KMS-11 (cell line): ENCODE data around the gene GGA1.

Source experiments
- H2AFZ ChIP-seq: fragments of 200-600 bp; sonication (generic); 2 replicates; pipeline ENCODE4 v1.6.1; 2016; ENCODE audit warnings: antibody characterized with exemption, mixed run types, low read depth
- H3K27ac ChIP-seq: fragments of 200-600 bp; sonication (generic); 2 replicates; pipeline ENCODE4 v1.6.1; 2016; ENCODE audit warnings: mild to moderate bottlenecking, mixed run types
- H3K27me3 ChIP-seq: fragments of 200-600 bp; sonication (generic); 2 replicates; pipeline ENCODE4 v1.6.1; 2017; ENCODE audit warnings: mild to moderate bottlenecking, low read depth, mixed run types, moderate library complexity; ENCODE audit not compliant: insufficient read depth
- H3K36me3 ChIP-seq: fragments of 200-600 bp; sonication (generic); 2 replicates; pipeline ENCODE4 v1.6.1; 2017; ENCODE audit warnings: mild to moderate bottlenecking, mixed run types; ENCODE audit not compliant: insufficient read depth
- H3K4me1 ChIP-seq: fragments of 200-600 bp; sonication (generic); 2 replicates; pipeline ENCODE4 v1.6.1; 2016; ENCODE audit warnings: mild to moderate bottlenecking, low read depth, mixed run types; ENCODE audit not compliant: poor library complexity, severe bottlenecking
- H3K4me2 ChIP-seq: fragments of 200-600 bp; sonication (generic); 2 replicates; pipeline ENCODE4 v1.7.0; 2016; ENCODE audit warnings: mild to moderate bottlenecking, mixed run types
- H3K4me3 ChIP-seq: fragments of 200-600 bp; sonication (generic); IDR thresholded peaks from 2 replicates; pipeline ENCODE4 v1.6.1; 2017; ENCODE audit warnings: low read depth, low read length, mixed read lengths; ENCODE audit not compliant: insufficient read depth
- H3K79me2 ChIP-seq: fragments of 200-600 bp; sonication (generic); 2 replicates; pipeline ENCODE4 v1.6.1; 2016; ENCODE audit warnings: low read depth, mixed run types; ENCODE audit not compliant: insufficient read depth
- H3K9ac ChIP-seq: fragments of 200-600 bp; sonication (generic); 2 replicates; pipeline ENCODE4 v1.6.1; 2016; ENCODE audit warnings: mild to moderate bottlenecking, mixed run types
- H4K20me1 ChIP-seq: fragments of 200-600 bp; sonication (generic); 2 replicates; pipeline ENCODE4 v1.6.1; 2016; ENCODE audit warnings: mild to moderate bottlenecking, mixed run types; ENCODE audit not compliant: insufficient read depth
- CTCF ChIP-seq: fragments of 200-600 bp; sonication (generic); conservative IDR thresholded peaks from 2 replicates; pipeline ENCODE4 v1.6.1; 2017; ENCODE audit warnings: low read depth, mild to moderate bottlenecking, antibody characterized with exemption, low read length, moderate library complexity, mixed read lengths

Gene GGA1

GRCh38 chr22:37635157-37635556 lies 26.5 kb downstream of the GGA1 start:
- H3K79me2 ChIP-seq, result no peaks in the 10 kb centered on the region
- H3K36me3 ChIP-seq, result no peaks in the 10 kb centered on the region
- peak overlapping the region; percentile 83 for H3K27ac ChIP-seq
- H3K4me2 ChIP-seq, result peak overlapping the region; percentile 79; the same call in 1 of the 2 replicates
- H3K27me3 ChIP-seq, result no peaks in the 10 kb centered on the region
- no peak overlapping the region for H3K4me3 ChIP-seq
- no peaks in the 10 kb centered on the region for H4K20me1 ChIP-seq
- H3K4me1 ChIP-seq, result peaks cover 75% of the 10 kb centered on the region
- no peak overlapping the region for H2AFZ ChIP-seq
- no peak overlapping the region for H3K9ac ChIP-seq
- TF ChIP-seq CTCF, result no peak

DNA sequence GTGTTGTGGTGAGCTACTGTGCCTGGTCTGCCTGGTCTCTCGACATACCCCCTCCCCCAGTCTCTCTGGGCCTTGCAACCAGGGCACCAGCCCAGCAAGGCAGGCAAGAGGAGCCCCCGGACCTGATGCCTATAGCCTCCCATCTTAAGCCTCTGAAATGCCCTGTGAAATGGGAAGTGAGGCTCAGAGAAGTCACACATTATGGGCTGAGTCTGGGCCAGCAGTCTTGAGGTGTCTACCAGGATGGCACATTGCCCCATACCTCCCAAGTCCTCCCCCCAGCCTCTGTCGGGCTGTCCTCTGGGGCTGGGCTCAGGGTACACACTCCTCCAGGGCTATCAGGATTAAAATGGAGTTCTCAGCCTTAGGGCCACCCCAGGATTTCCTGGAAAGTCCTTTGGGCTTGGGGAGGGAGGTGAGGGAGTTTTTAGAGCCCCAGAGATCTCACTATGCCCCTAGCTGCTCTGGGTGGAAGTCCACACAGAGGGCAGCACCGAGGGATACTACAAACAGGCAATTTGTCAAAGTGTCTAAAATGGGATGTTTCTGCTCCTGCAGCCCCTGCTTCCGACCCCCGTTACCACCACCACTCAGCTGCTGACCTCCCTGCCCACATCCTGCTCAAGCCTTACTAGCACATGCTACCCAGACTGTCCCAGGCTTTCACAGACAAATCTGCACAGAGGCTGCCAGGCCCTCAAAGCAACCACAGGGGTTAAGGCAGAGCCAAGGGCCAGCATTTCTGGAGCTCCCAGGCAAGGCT lies 27.7 kb downstream of the GGA1 start:
- Histone ChIP-seq H3K9ac (no peak overlapping the region; the same call in 1 of the 2 replicates), H3K4me3 (no peak overlapping the region), H4K20me1 (no peaks in the 10 kb centered on the region), H3K4me2 (peak overlapping the region; percentile 79), H3K27ac (peak overlapping the region; percentile 83), H3K79me2 (no peaks in the 10 kb centered on the region; the same call in 1 of the 2 replicates), H3K27me3 (no peaks in the 10 kb centered on the region), H3K4me1 (peaks cover 82% of the 10 kb centered on the region), H3K36me3 (no peaks in the 10 kb centered on the region), H2AFZ (no peak overlapping the region)
- TF ChIP-seq CTCF, result peak; percentile 35; the same call in 1 of the 2 replicates

- Histone ChIP-seq H3K27ac (peak overlapping the region; percentile 83), H2AFZ (no peak overlapping the region), H3K4me1 (peaks cover 81% of the 10 kb centered on the region), H3K9ac (no peak overlapping the region; the same call in 1 of the 2 replicates), H3K27me3 (no peaks in the 10 kb centered on the region), H3K4me3 (no peak overlapping the region), H3K79me2 (no peaks in the 10 kb centered on the region; the same call in 1 of the 2 replicates), H4K20me1 (no peaks in the 10 kb centered on the region), H3K36me3 (no peaks in the 10 kb centered on the region), H3K4me2 (peak overlapping the region; percentile 57)
- no peak for TF ChIP-seq CTCF
Measured at GRCh38 chr22:37636949-37637273, 28.3 kb downstream of the GGA1 start.

- H3K27ac ChIP-seq, result no peak overlapping the region; the same call in 1 of the 2 replicates
- no peaks in the 10 kb centered on the region; the same call in 1 of the 2 replicates for H3K79me2 ChIP-seq
- no peak for TF ChIP-seq CTCF
- H2AFZ ChIP-seq, result peak overlapping the region; percentile 64; the same call in 1 of the 2 replicates
- no peak overlapping the region; the same call in 1 of the 2 replicates for H3K9ac ChIP-seq
- H3K4me2 ChIP-seq, result peak overlapping the region; percentile 49
- peaks cover 65% of the 10 kb centered on the region for H3K4me1 ChIP-seq
- H3K27me3 ChIP-seq, result no peaks in the 10 kb centered on the region
- H3K36me3 ChIP-seq, result no peaks in the 10 kb centered on the region
- no peak overlapping the region for H3K4me3 ChIP-seq
- H4K20me1 ChIP-seq, result no peaks in the 10 kb centered on the region
Measured at GRCh38 chr22:37638391-37639069, 29.9 kb downstream of the GGA1 start.
